Glomerular visceral epithelial cell (primary cell): ENCODE results near the gene MYOCOS.
A peak's percentile ranks its signal among the peaks of the same experiment; 100 is the strongest.
"Not testable (repeated sequence)": the region's sequence is repeated elsewhere in the genome, so short reads cannot be mapped to it uniquely, and the experiment has no call there.

Source experiments
- DNase-seq: peaks from one replicate; pipeline ENCODE4 v3.0.0-alpha.2; 2016; ENCODE audit errors: extremely low spot score

Gene MYOCOS

DNA sequence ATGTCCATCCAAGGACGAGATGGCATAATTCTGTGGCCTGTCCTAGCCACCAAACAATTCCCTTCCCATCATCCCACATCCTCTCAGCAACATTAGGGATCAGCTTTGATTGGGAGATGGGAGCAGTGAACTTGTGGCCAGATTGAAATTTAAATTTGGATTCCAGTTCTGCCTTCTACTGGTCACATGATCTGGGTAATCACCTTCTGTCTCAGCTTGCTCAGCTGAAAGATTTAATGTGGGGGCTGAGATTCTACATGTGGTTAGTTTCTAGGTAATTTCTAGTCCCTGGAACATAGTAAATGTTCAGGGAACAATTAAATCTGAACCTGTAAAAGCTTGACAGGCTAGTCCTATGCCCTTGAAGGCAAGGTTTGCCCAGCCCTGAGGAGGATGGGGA, 3.2 kb downstream of the MYOCOS start:
- DNase-seq, result no peak

DNA sequence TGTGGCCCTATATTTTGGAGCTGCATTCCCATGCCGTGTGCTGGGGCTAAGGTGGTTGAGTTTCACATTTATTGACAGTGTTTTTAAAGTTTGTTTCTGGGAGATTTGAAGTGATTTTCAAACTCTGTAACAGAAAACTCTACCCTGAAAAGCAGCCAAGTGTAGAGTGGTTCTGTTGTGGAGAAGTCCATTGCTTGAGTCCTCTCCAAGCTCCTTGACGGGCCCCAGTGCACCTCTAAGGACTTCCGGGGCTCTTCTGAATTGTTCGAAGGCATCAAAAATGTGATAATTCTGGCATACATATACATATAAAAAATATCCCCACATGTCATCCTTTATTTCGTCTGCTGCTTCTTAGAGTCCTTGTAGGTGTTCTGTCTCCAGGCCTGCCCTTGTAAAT, 5.0 kb downstream of the MYOCOS start:
- no peak for DNase-seq

DNA sequence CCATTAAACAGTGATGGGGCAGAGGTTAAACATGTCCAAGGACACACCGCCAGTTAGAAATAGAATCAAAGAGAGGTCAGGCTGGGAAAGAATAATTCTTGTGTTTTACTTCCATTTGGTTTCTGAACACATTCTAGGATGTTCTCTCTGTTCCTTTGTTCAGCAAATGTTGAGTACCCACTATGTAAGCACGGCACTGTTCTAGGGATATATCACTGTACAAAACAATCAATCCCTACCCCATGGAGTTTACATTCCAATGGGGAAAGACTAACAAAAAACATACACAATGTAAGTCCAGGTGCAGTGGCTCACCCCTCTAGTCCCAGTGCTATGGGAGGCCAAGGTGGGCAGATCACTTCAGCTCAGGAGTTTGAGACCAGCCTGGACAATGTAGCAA, 6.2 kb downstream of the MYOCOS start:
- no peak for DNase-seq

GRCh38 chr1:171635661-171636060, 13.6 kb downstream of the MYOCOS start:
- DNase-seq, result no peak

GRCh38 chr1:171636141-171636540, 14.1 kb downstream of the MYOCOS start:
- no peak for DNase-seq

DNA sequence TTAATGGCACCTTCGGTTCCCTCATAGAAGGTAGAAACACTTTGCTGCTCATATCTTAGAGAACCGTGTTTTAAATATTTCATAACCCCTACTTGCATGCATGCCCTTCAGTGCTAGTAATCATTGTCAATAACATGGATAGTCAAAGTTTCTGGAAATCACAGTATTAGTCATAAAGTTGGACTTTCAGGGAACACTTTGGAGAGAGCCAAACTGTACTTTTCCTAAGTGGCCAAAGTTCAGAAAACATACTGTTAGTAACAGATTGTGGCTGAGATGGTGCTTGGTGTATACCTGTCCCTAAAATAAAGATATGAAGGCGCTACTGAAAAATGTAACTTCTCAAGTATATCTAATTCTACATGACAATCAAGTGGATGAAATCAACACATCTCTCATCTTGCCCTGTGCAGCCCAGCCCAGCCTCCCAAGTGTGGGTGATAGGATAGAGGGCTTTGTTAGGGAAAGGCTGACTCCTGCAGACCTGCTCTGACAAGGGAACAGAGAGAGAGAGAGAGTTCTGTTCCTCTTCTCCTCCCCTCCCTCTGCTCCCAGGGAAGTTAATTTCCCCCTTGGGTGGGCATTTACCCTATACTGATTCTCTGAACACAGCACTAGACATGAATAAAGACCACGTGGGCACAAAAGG, 16.0 kb downstream of the MYOCOS start:
- DNase-seq, result no peak

- DNase-seq, result no peak
Observed at GRCh38 chr1:171640225-171640624, 18.2 kb downstream of the MYOCOS start.

GRCh38 chr1:171641076-171641864, 19.2 kb downstream of the MYOCOS start:
- no peak for DNase-seq

DNA sequence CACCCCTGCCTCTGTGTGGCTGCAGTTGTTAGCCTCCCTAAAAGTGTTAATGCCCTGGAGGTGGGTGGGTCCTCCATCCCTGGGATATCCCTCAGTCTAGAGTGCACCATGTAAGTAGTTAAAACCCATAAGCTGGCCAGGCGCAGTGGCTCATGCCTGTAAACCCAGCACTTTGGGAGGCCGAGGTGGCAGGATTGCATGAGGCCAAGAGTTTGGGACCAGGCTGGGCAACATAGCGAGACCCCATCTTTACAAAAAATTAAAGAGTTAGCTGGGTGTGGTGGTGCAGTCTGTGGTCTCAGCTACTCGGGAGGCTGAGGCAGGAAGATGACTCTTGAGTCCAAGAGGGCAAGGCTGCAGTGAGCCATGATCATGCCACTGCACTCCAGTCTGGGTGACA, 20.2 kb downstream of the MYOCOS start:
- DNase-seq, result no peak

DNA sequence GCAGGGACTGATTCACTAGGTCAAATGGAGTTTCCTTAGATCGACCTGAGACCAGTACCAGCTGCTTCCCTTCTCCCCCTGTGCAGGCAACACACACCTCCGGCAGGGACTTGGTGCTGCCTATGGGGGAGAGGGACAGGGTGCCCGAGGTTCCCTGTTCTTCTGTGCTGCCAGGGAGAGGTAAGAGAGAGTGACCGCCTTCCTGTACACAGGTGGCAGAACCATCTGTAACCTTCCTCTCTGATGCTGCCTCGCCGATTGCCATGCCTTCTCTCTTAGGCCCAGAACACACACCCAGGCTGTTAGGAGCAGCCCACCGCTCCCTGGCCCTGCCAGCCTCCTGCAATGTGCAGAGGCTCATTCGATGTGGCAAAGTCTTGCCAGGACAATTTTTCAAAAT, 21.1 kb downstream of the MYOCOS start:
- DNase-seq, result no peak

GRCh38 chr1:171644805-171645483, 22.9 kb downstream of the MYOCOS start:
- peak; percentile 89 for DNase-seq

- DNase-seq, result no peak
Observed at GRCh38 chr1:171645553-171646248, 23.7 kb downstream of the MYOCOS start.

DNA sequence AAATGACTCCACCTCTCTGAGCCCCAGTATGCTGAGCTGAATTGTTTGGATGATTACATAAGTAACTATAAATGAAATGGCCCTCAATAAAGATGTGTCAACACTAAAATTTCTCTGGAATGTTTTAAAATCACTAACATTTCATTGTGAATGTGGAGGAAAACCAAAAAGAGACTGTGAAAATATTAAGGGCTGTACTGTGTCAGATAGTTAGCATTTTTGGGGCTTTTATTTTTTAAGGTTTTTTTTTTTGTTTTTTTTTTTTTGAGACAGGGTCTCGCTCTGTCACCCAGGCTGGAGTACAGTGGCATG, 24.2 kb downstream of the MYOCOS start:
- no peak for DNase-seq

DNA sequence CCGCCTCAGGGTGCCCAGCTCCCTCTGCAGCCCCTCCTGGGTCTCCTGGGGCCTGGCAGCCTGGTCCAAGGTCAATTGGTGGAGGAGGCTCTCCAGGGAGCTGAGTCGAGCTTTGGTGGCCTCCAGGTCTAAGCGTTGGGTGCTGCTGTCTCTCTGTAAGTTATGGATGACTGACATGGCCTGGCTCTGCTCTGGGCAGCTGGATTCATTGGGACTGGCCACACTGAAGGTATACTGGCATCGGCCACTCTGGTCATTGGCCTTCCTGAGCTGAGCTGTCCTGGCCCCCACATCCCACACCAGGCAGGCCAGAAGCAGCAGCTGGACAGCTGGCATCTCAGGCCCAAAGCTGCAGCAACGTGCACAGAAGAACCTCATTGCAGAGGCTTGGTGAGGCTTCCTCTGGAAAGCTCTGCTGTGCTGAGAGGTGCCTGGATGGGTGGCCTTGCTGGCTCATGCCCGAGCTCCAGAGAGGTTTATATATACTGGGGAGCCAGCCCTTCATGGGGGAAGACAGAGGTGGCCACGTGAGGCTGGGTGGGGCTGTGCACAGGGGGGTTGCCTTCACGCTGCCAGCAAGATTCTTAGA, 30.3 kb downstream of the MYOCOS start, which contains the start of gene MYOC:
Gene MYOC, minus strand, starts transcription at position 455 of the 589 bp plus-strand sequence. Its CDS starts 77 bp downstream, at position 378.
- DNase-seq, result no peak

- DNase-seq, result no peak
Observed at GRCh38 chr1:171653796-171654195, 31.8 kb downstream of the MYOCOS start.

- peak; percentile 42 for DNase-seq
Observed at GRCh38 chr1:171654201-171654941, 32.3 kb downstream of the MYOCOS start.

DNA sequence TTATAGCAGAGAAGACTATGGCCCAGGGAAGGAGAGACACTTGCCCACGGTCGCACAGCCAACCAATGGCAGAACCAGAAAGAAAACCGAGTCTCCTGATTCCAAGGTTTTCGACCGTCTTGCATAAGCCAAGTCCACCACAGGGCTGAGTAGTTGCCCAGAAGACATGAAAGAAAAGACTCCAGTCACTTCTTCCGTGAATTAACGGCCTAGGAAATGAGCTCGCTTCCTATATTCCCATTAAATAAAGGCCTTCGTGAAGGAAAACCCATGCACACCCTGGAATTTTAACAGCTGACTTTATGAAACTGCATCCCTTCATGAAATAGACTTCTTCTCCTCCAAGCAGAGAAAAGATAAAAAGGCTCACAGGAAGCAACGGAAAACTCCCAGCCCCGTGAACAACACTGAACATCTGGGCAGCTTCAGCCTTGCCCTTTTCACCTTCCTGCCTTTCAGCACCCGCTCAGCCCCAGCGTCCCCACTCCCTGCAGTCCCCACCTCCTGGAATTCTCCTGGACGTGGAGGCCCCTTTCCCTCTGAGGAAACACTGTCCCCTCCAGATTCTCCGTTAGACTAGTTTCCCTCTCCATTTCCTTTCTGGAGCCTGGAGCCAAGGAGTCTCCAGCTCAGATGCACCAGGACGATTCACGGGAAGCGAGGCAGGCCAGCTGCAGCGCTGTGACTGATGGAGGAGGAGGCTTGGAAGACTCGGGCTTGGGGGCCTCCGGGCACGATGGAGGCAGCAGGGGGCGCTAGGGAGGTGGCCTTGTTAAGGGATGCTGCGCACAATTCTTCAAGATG, 33.1 kb downstream of the MYOCOS start:
- peak; percentile 15 for DNase-seq

DNA sequence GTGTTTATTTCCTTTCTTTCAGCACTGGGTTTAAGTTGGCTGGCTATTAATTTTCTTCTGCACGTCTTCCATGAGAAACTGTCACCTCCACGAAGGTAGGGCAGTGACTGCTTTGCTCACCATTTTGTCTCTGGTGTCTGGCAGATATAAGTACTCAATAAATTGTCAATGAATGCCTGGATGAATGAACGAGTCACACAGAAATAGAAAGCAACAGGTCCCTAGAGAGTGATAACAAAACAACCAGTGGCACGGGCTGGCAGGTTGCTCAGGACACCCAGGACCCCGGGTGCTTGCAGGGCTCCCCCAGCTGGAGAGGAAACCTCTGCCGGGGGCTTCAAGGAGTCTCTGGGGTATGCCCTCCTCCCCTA, 33.7 kb downstream of the MYOCOS start:
- DNase-seq, result no peak

DNA sequence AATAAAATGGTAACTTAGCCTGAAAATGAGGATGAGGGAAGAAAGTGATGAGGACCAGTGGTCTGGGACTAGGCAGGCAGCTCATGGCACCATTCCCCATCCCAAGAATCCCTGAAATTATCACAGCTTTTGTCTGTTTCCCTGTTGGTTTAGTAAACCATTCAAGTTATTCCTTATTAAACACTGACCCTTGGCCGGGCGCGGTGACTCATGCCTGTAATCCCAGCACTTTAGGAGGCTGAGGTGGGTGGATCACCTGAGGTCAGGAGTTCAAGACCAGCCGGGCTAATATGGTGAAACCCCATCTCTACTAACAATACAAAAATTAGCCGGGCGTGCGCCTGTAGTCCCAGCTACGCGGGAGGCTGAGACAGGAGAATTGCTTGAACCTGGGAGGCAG, 34.2 kb downstream of the MYOCOS start:
- not testable (repeated sequence) for DNase-seq

GRCh38 chr1:171661076-171661650, 39.1 kb downstream of the MYOCOS start:
- DNase-seq, result no peak
